ENCODE measurements around the gene AHRR. TPM values are rescaled to one million over a fixed set of nuclear protein-coding genes. Genes with fewer than 3 reads are reported as not detected.
A peak's percentile ranks its signal among the peaks of the same experiment; 100 is the strongest.

Gene AHRR
- total RNA-seq, 1 donor from 2014 or later = 2.0 TPM

- no peak overlapping the region for H3K4me3 Mint-ChIP-seq (ENCODE audit: unreplicated experiment)
- no peaks in the 10 kb centered on the region for H3K9me3 Mint-ChIP-seq (ENCODE audit: unreplicated experiment)
- peak; percentile 4 for DNase-seq
- peaks cover 3% of the 10 kb centered on the region for H3K27me3 Mint-ChIP-seq (ENCODE audit: unreplicated experiment)
- TF ChIP-seq, protein P1, sequence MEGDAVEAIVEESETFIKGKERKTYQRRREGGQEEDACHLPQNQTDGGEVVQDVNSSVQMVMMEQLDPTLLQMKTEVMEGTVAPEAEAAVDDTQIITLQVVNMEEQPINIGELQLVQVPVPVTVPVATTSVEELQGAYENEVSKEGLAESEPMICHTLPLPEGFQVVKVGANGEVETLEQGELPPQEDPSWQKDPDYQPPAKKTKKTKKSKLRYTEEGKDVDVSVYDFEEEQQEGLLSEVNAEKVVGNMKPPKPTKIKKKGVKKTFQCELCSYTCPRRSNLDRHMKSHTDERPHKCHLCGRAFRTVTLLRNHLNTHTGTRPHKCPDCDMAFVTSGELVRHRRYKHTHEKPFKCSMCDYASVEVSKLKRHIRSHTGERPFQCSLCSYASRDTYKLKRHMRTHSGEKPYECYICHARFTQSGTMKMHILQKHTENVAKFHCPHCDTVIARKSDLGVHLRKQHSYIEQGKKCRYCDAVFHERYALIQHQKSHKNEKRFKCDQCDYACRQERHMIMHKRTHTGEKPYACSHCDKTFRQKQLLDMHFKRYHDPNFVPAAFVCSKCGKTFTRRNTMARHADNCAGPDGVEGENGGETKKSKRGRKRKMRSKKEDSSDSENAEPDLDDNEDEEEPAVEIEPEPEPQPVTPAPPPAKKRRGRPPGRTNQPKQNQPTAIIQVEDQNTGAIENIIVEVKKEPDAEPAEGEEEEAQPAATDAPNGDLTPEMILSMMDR (IDR thresholded peaks at IDR 0.05; ENCODE audit: partially characterized antibody, unreplicated experiment) = no peak
- H3K27ac Mint-ChIP-seq (ENCODE audit: unreplicated experiment) = no peak overlapping the region
- H3K4me1 Mint-ChIP-seq (ENCODE audit: low read depth, unreplicated experiment) = no peaks in the 10 kb centered on the region
- H3K36me3 Mint-ChIP-seq (ENCODE audit: unreplicated experiment) = peaks cover 12% of the 10 kb centered on the region
Measured at GRCh38 chr5:463952-464351, 142.4 kb downstream of the AHRR start.

DNA sequence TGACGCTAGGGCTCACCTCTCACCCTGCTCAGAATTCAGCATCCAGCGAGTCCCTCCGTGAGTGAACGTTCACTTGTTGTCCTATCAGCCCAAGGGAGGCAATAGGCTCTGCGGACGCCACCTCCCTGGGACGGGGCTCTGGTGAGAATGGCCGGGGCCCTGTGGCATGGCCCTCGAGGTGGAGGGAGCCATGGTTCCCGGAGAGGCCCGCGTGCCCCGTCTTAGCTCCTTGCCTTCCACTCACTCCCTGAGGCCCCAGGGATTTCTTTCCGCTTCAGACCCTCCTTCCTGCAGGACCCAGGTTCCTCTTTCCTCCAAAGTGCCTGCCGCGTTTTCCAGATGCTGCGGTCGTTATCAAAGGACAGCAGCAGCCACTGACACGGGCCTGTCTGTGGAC, 142.9 kb downstream of the AHRR start:
- H3K27me3 Mint-ChIP-seq (ENCODE audit: unreplicated experiment) = peaks cover 3% of the 10 kb centered on the region
- peaks cover 8% of the 10 kb centered on the region for H3K36me3 Mint-ChIP-seq (ENCODE audit: unreplicated experiment)
- no peaks in the 10 kb centered on the region for H3K4me1 Mint-ChIP-seq (ENCODE audit: low read depth, unreplicated experiment)
- no peak overlapping the region for H3K4me3 Mint-ChIP-seq (ENCODE audit: unreplicated experiment)
- DNase-seq = no peak
- TF ChIP-seq, protein P1 (IDR thresholded peaks at IDR 0.05; ENCODE audit: partially characterized antibody, unreplicated experiment) = no peak
- no peak overlapping the region for H3K27ac Mint-ChIP-seq (ENCODE audit: unreplicated experiment)
- no peaks in the 10 kb centered on the region for H3K9me3 Mint-ChIP-seq (ENCODE audit: unreplicated experiment)

DNA sequence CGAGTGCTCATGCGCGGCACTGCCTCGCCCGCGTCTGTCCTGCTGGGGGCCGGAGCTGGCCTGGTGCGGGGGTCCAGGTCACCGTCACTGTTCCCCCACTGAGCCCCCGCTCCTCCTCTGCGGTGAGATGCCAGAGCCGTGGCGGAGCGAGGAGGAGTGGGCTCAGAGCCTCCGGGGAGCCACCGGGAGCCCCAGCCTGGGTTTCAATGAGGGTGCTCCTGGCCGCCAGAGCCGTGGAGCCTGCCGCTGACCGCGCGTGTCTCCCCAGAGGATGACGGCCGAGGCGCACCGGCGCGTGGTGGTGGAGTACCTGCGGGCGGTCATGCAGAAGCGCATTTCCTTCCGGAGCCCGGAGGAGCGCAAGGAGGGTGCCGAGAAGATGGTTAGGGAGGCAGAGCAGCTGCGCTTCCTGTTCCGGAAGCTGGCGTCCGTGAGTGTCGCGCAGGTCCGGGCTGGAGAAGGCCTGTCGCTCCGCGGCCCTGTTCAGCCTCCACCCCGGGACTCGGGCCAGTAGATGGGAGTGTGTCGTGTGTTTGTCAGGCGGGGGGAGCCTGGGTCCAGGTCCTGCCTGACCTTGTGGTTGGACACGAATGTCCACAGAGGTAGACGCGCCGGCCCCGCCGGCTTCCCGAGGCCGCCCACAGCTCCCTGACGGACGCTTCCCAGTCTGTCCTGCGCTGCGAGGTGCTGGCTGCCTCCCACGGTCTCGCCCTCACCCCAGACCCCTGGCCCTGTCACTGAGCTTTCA, 143.5 kb downstream of the AHRR start:
- Mint-ChIP-seq H3K36me3 (ENCODE audit: unreplicated experiment) (peaks cover 2% of the 10 kb centered on the region), H3K4me3 (ENCODE audit: unreplicated experiment) (no peak overlapping the region), H3K4me1 (ENCODE audit: low read depth, unreplicated experiment) (no peaks in the 10 kb centered on the region), H3K27me3 (ENCODE audit: unreplicated experiment) (peaks cover 1% of the 10 kb centered on the region), H3K27ac (ENCODE audit: unreplicated experiment) (no peak overlapping the region), H3K9me3 (ENCODE audit: unreplicated experiment) (no peaks in the 10 kb centered on the region)
- DNase-seq = peak; percentile 12
- TF ChIP-seq, protein P1 (IDR thresholded peaks at IDR 0.05; ENCODE audit: partially characterized antibody, unreplicated experiment) = no peak

GRCh38 chr5:465591-466403, 144.3 kb downstream of the AHRR start:
- H3K27me3 Mint-ChIP-seq (ENCODE audit: unreplicated experiment) = peaks cover 1% of the 10 kb centered on the region
- no peak overlapping the region for H3K27ac Mint-ChIP-seq (ENCODE audit: unreplicated experiment)
- DNase-seq = peak; percentile 9
- TF ChIP-seq, protein P1 (IDR thresholded peaks at IDR 0.05; ENCODE audit: partially characterized antibody, unreplicated experiment) = no peak
- no peak overlapping the region for H3K4me3 Mint-ChIP-seq (ENCODE audit: unreplicated experiment)
- no peaks in the 10 kb centered on the region for H3K9me3 Mint-ChIP-seq (ENCODE audit: unreplicated experiment)
- H3K36me3 Mint-ChIP-seq (ENCODE audit: unreplicated experiment) = no peaks in the 10 kb centered on the region
- no peaks in the 10 kb centered on the region for H3K4me1 Mint-ChIP-seq (ENCODE audit: low read depth, unreplicated experiment)

Measured in glutamatergic neuron (in vitro differentiated cells).